Smooth muscle cell of the brain vasculature (primary cell): ENCODE measurements around the gene IL33.

ENCODE experiments used
- DNase-seq: peaks from one replicate; pipeline ENCODE4 v3.0.0-alpha.2; 2012; ENCODE audit warnings: low read depth, low spot score

The IL33 gene

DNA sequence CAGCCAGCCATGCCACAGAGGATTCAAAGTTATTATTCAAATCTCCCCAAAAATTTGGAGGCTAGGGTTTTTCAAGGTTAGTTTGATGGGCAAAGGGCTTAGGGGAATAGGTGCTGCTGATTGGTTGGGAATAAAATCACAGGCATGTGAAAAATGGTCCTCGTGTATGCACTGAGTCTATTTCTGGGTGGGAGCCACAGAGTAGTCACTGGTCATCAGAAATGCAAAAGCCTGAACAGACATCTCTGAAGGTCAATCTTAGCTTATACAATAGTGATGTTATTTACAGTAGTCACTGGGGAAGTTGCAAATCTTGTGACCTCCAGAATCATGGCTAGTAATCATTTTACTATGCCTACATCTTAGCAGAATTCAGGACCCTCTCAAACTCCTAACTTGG is 1.3 kb downstream of the IL33 start:
- DNase-seq: no peak

- no peak for DNase-seq
Measured at GRCh38 chr9:6218099-6218502, 2.5 kb downstream of the IL33 start.

DNA sequence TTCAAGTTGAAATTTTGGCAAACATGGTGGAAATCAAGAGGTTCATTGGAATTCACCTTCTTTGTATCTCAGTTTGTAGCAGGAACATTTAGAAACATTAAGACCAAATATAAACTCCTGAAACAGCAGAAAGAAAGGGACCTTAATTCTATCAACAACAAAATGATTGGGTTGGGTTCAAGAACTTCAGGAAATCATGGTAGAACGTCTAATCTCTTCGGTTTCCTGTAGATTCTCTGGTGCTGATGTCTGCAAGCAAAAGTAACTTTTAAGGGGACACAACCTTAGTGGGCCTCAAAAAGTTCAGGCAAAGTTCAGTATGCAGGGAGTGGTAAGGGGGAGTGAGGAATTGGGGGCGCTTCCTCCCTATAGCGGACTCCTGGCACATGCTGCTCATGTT is 3.4 kb downstream of the IL33 start:
- DNase-seq: no peak

- DNase-seq: no peak
Measured at GRCh38 chr9:6219981-6220380, 4.4 kb downstream of the IL33 start.

DNA sequence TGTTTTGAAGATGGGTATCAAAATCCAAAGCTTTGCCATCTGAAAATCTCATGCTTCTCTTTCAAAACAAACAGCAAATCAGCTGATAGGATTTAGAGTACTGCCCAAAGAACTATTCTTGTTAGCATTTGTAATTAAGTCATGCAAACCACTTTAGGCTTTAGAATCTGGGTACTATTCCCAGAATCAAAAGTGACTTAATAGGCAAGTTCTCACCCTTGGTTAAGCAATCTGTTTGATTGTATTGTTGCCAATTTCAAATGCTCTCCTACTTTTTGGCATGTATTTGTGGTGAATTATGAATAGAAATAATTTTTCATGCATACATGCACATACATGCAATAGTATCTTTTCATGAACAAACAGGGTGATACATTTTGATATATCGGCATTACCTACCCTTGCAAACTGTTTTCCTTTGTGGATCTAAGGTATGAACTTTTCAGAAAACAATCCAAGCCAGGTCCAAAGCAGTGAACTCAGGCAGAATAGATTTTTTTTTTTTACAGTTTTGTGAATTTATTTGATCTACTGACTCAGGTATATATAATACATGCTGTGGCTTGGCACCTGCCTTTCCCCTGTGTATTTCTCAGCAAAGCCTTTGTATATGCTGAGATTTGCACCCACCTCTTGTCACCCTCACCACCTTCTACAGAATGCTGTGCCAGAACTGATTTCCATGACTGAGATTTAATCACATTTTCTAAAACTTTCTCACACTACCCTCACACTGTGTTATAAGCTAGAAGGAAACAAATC is 9.0 kb downstream of the IL33 start:
- no peak for DNase-seq

DNA sequence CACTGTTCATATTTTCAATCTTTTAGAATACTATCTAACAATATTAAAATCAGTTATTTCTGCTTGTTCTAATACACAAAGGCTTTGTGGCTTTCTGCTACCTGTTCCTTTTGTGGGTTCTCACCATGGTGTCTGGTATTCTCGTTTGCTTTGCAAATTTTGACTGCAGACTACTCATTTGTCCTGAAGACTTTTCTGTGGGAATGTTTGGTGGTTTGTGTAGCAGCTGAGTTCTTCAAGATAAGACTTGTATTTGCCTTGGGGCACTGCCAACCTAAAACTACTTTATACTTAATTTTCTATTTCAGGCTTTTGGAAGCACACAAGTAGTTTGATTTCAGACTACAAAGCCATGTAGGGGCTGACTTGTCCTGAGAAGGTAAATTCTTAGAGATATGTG is 11.1 kb downstream of the IL33 start:
- no peak for DNase-seq

GRCh38 chr9:6229186-6229585 is 13.6 kb downstream of the IL33 start:
- no peak for DNase-seq

- no peak for DNase-seq
Measured at GRCh38 chr9:6229619-6230018, 14.0 kb downstream of the IL33 start.

DNA sequence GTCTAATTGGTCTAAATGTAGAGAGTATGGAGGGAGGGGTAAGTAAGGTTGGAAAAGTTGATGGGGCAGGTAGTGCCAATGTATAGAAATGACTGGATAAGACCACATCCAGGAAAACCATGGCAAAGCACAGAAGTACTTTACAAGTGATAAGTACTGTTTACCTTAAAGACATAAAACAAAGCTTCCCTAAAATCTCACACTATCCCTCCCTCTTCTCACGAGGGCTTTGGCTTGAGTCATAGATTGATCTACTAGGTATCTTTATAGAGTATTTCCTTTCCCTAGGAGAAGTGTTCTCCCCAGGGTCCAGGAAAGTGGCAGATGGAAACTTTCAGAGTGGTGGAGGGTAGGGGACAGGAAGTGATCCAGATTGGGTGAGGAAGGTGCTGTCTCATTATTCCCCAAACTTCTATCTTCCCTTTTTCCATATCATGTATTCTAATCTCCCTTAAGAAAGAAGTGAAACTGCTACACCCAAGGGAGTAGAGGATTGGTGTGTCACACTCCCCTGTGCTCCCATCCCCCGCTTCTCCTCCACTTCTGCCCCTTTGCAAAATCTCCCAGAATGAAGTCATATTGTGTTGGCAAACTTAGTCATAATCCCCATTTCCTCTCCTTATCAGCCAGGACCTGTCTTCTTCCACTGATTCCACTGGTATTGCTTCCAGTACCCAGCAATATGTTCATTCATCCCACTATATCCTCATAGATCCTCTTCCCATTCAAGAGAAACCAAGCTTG is 14.6 kb downstream of the IL33 start:
- no peak for DNase-seq

GRCh38 chr9:6232336-6232945 is 16.8 kb downstream of the IL33 start:
- DNase-seq: no peak

DNA sequence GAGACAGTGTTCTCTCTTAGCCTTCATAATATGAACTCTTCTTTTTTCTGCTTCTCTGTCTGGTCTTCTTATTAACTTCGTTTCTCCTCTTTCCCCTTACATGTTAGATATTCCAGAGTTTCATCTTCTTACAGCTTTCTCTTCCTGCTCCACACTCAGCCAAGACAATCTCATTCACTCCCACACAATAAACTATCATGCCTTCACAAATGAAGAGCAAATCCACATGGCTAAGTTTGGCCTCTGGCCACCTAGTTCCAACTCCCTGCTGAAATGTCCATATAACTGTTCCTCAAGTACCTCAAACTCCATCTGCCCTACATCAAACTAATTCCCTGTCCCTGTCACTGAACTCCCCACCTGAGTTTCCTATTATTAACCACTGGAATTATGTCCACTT is 18.4 kb downstream of the IL33 start:
- no peak for DNase-seq

GRCh38 chr9:6237267-6237666 is 21.7 kb downstream of the IL33 start:
- DNase-seq: no peak

- DNase-seq: no peak
Measured at GRCh38 chr9:6239048-6239461, 23.4 kb downstream of the IL33 start.

DNA sequence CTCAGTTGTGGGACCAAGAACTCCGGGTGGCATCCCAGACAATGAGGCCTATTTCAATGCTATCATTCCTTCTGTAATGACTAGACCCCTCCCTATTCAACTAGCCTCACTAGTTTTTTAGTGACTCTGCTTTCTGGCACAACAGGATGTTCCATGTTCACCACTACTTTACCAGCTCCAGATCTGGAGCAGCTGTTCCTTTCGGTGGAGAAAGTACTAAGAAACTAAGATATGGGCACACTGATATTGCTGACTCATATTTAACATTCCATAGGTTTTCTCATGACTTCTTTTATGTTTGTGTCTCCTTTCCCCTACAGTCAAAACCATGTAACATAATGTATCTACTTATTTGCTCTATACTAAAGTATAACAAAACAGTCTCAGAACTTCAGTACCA is 24.1 kb downstream of the IL33 start:
- no peak for DNase-seq

DNA sequence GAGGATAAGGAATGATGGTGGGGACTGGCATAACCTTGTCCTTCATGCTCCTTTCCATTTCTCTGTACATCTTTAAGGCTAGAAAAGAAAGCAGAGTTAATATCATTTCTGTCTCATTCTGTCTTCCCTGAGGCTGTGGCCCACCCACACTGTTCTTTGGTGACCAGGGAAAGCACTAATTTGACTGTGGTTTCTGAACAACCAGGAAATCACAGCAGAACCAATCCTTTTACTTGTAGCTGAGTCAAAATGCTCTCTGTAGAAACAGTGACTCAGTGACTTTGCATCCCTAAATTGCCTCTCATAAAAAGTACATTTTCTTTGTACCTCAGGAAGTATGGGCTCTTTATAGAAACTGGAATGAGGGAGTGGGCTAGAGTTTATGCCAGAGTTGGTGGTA is 28.1 kb downstream of the IL33 start:
- DNase-seq: no peak

- DNase-seq: no peak
Measured at GRCh38 chr9:6247266-6247665, 31.7 kb downstream of the IL33 start.

DNA sequence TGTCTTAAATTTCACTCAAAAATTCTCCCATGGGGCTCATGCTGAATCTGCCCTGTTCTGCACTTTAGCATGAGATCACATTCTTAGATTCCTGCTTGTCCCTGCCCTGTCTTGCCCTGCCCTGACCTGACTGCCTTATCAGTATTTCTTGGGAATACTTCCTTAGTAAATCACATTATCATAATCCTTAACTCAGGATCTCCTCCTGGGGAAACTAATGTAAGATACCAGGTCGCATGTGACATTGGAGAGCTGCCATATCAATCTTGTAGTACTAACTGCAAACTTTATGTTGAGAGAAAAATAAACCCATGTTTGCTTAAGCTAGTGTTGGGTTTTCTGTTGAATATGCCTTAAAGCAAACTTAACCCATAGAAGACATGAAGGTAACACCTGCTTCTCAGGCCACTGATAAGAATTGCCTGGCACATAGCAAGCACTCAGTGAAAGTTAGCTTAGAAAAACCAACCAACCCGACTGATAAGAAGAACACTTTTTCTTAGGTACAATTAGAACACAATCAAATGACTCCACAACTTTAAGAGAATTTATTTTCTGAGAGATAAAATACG is 53.3 kb downstream of the IL33 start:
- DNase-seq: no peak

DNA sequence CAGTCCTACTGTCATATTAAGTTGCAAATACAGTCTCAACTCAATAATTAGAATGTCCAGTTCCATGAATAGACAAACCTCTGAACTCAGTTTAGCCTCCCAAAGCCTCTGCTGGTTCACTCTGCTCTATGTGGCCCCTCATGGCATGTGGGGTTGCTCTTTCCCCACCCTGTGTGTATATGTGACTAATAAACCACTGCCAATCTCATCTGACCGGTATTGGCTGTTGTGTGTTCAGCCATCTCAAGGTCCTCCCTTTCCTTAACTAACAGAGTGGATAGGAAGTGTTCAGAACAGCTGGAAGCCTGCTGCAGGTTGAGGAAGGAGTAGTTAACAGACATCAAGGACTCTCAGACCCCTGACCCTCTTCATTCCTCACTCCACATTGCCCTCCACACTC is 55.3 kb downstream of the IL33 start:
- no peak for DNase-seq

GRCh38 chr9:6271508-6272228 is 56.1 kb downstream of the IL33 start:
- DNase-seq: no peak

DNA sequence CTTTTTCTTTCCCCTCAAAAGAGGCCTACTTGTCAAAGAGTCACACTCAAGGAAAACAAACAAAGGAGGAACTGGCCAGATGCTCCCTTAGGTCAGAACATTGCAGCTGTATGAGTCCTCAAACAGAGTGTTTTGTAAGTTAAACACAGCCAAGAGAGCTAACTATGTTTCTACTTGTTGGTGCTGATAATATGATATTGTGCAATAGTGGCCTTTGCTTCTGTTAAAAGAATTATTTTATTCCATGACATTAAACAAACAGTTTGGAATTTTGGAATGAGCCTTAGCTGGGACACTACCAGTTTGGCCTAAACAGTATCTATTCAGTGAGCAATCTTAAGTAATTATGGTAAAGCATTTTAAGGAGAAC is 56.6 kb downstream of the IL33 start:
- no peak for DNase-seq

DNA sequence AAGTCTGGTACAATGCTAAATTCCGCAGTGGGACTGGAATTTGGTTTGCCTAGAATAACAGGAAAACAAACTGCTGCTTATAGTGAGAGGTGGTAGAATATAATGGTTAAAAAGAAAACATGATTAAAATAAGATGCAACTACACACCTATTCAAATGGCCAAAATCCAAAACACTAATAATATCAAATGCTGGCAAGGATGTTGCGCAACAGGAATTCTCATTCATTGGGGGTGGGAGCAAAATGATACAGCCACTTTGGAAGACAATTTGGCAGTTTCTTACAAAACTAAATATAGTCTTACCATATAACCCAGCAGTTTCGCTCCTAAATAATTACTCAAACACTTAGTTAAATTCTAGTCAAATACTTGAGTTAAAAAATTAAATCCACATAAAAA is 61.8 kb downstream of the IL33 start:
- DNase-seq: no peak

GRCh38 chr9:6301858-6302257 is 86.3 kb downstream of the IL33 start:
- no peak for DNase-seq
